Activated CD8-positive, alpha-beta T cell treated with anti-CD3 and anti-CD28 coated beads, Interleukin-2, amount 10 ng/mL, durations not matched to agents 7 days and 5 days (primary cell): ENCODE measurements around the gene PTPDC1. TPM values are rescaled to one million over a fixed set of nuclear protein-coding genes. Genes with fewer than 3 reads are reported as not detected.

Experiments
- ATAC-seq: fragments of 150-1000 bp; cut with Tn5 transposase; one replicate; pipeline ENCODE4 v1.10.0; 2021; ENCODE audit warnings: moderate library complexity
- CTCF ChIA-PET: fragments of 350-600 bp; sonication (Branson Sonifier 250); formaldehyde crosslinking; loops from one replicate; lab custom pipeline; 2021; ENCODE audit warnings: antibody characterized with exemption; lab: Charles Lee
- POLR2A ChIA-PET: fragments of 350-600 bp; sonication (Branson Sonifier 250); formaldehyde crosslinking; loops from one replicate; lab custom pipeline; 2021; ENCODE audit warnings: antibody characterized with exemption; lab: Charles Lee
- DNase-seq: peaks from one replicate; pipeline ENCODE4 v3.0.0-alpha.2; 2020
- H3K27ac Mint-ChIP-seq: one replicate; pipeline ENCODE4 v1.8.0; 2021; ENCODE audit warnings: mild to moderate bottlenecking, mixed read lengths
- H3K27me3 Mint-ChIP-seq: one replicate; pipeline ENCODE4 v1.8.0; 2021; ENCODE audit warnings: low read depth, mixed read lengths
- H3K36me3 Mint-ChIP-seq: one replicate; pipeline ENCODE4 v1.8.0; 2021; ENCODE audit warnings: low read depth, mixed read lengths
- H3K4me1 Mint-ChIP-seq: one replicate; pipeline ENCODE4 v1.8.0; 2021; ENCODE audit warnings: low read depth, mixed read lengths
- H3K4me3 Mint-ChIP-seq: one replicate; pipeline ENCODE4 v1.8.0; 2021; ENCODE audit warnings: mild to moderate bottlenecking, mixed read lengths
- H3K9me3 Mint-ChIP-seq: one replicate; pipeline ENCODE4 v1.8.0; 2022; ENCODE audit warnings: mixed read lengths; ENCODE audit not compliant: insufficient read depth
- total RNA-seq, 2 experiments: library from RNA; stranded (reverse); gene quantifications; one replicate each; pipeline ENCODE4 v1.2.3, GENCODE V29; 2021

Gene PTPDC1
- total RNA-seq, 2 experiments from 2014 or later: 5.5 to 5.7 TPM

- Mint-ChIP-seq H3K4me3 (no peak overlapping the region), H3K4me1 (peaks cover 5% of the 10 kb centered on the region), H3K27ac (no peak overlapping the region), H3K9me3 (no peaks in the 10 kb centered on the region), H3K36me3 (no peaks in the 10 kb centered on the region), H3K27me3 (no peaks in the 10 kb centered on the region)
- no peak for ATAC-seq
- POLR2A ChIA-PET: no interaction called here
- CTCF ChIA-PET: no interaction called here
- no peak for DNase-seq
Observed at GRCh38 chr9:94147776-94148175, 63.5 kb downstream of the PTPDC1 start.

- peaks cover 5% of the 10 kb centered on the region for H3K4me1 Mint-ChIP-seq
- H3K4me3 Mint-ChIP-seq: no peak overlapping the region
- ATAC-seq (no peak), DNase-seq (no peak)
- POLR2A ChIA-PET: no interaction called here
- no peaks in the 10 kb centered on the region for H3K36me3 Mint-ChIP-seq
- H3K27ac Mint-ChIP-seq: no peak overlapping the region
- CTCF ChIA-PET: interaction anchor here (0.6 kb wide), 1 partner anchor 136 kb away, joined by 3 read pairs; no protein-coding TSS in a partner anchor
- H3K27me3 Mint-ChIP-seq: no peaks in the 10 kb centered on the region
- H3K9me3 Mint-ChIP-seq: no peaks in the 10 kb centered on the region
Observed at GRCh38 chr9:94148419-94148818, 64.2 kb downstream of the PTPDC1 start.

- H3K27ac Mint-ChIP-seq: no peak overlapping the region
- DNase-seq (no peak), ATAC-seq (no peak)
- H3K9me3 Mint-ChIP-seq: peaks cover 6% of the 10 kb centered on the region
- H3K4me1 Mint-ChIP-seq: peaks cover 17% of the 10 kb centered on the region
- no peaks in the 10 kb centered on the region for H3K27me3 Mint-ChIP-seq
- POLR2A ChIA-PET: no interaction called here
- CTCF ChIA-PET: no interaction called here
- peaks cover 7% of the 10 kb centered on the region for H3K36me3 Mint-ChIP-seq
- no peak overlapping the region for H3K4me3 Mint-ChIP-seq
Observed at GRCh38 chr9:94149696-94150095, 65.4 kb downstream of the PTPDC1 start.

GRCh38 chr9:94150279-94150828, 66.1 kb downstream of the PTPDC1 start:
- POLR2A ChIA-PET: no interaction called here
- ATAC-seq (no peak), DNase-seq (no peak)
- peaks cover 8% of the 10 kb centered on the region for H3K36me3 Mint-ChIP-seq
- CTCF ChIA-PET: no interaction called here
- H3K4me3 Mint-ChIP-seq: no peak overlapping the region
- no peak overlapping the region for H3K27ac Mint-ChIP-seq
- H3K27me3 Mint-ChIP-seq: no peaks in the 10 kb centered on the region
- peaks cover 7% of the 10 kb centered on the region for H3K9me3 Mint-ChIP-seq
- peaks cover 18% of the 10 kb centered on the region for H3K4me1 Mint-ChIP-seq

- peaks cover 21% of the 10 kb centered on the region for H3K4me1 Mint-ChIP-seq
- ATAC-seq (no peak), DNase-seq (no peak)
- POLR2A ChIA-PET: no interaction called here
- no peaks in the 10 kb centered on the region for H3K27me3 Mint-ChIP-seq
- H3K27ac Mint-ChIP-seq: no peak overlapping the region
- peaks cover 7% of the 10 kb centered on the region for H3K9me3 Mint-ChIP-seq
- CTCF ChIA-PET: no interaction called here
- peaks cover 8% of the 10 kb centered on the region for H3K36me3 Mint-ChIP-seq
- H3K4me3 Mint-ChIP-seq: no peak overlapping the region
Observed at GRCh38 chr9:94150890-94151650, 66.8 kb downstream of the PTPDC1 start.

- Mint-ChIP-seq H3K27me3 (no peaks in the 10 kb centered on the region), H3K27ac (peak overlapping the region; percentile 87), H3K36me3 (peaks cover 8% of the 10 kb centered on the region), H3K4me3 (no peak overlapping the region), H3K9me3 (peaks cover 7% of the 10 kb centered on the region), H3K4me1 (peaks cover 32% of the 10 kb centered on the region)
- ATAC-seq: peak; percentile 74
- DNase-seq: no peak
- ChIA-PET CTCF (interaction anchor here (0.8 kb wide), 1 partner anchor 11 kb away, joined by 3 read pairs; no protein-coding TSS in a partner anchor), POLR2A (no interaction called here)
Observed at GRCh38 chr9:94153905-94154304, 69.6 kb downstream of the PTPDC1 start.

- H3K36me3 Mint-ChIP-seq: peaks cover 8% of the 10 kb centered on the region
- CTCF ChIA-PET: interaction anchor here (1.4 to 2.5 kb wide), 2 partner anchors 9 to 57 kb away, joined by 4 to 6 read pairs; no protein-coding TSS in a partner anchor
- DNase-seq (no peak), ATAC-seq (no peak)
- peaks cover 32% of the 10 kb centered on the region for H3K4me1 Mint-ChIP-seq
- H3K27me3 Mint-ChIP-seq: no peaks in the 10 kb centered on the region
- peaks cover 7% of the 10 kb centered on the region for H3K9me3 Mint-ChIP-seq
- H3K4me3 Mint-ChIP-seq: no peak overlapping the region
- POLR2A ChIA-PET: interaction anchor here (0.8 kb wide), 1 partner anchor 9 kb away, joined by 3 read pairs; no protein-coding TSS in a partner anchor
- no peak overlapping the region for H3K27ac Mint-ChIP-seq
Observed at GRCh38 chr9:94156348-94157049, 72.2 kb downstream of the PTPDC1 start.

GRCh38 chr9:94157050-94157801, 73.0 kb downstream of the PTPDC1 start:
- CTCF ChIA-PET: interaction anchor here (1.0 to 2.5 kb wide), 4 partner anchors 9 to 56 kb away, joined by 3 to 7 read pairs (median 5); no protein-coding TSS in a partner anchor
- Mint-ChIP-seq H3K27ac (no peak overlapping the region), H3K9me3 (peaks cover 7% of the 10 kb centered on the region), H3K4me3 (no peak overlapping the region), H3K27me3 (no peaks in the 10 kb centered on the region), H3K4me1 (peaks cover 32% of the 10 kb centered on the region), H3K36me3 (peaks cover 8% of the 10 kb centered on the region)
- POLR2A ChIA-PET: interaction anchor here (0.8 to 1.7 kb wide), 3 partner anchors 8 to 16 kb away, joined by 3 read pairs; no protein-coding TSS in a partner anchor
- ATAC-seq (no peak), DNase-seq (no peak)

Other genes with a start within 250 kb of the PTPDC1 start
- under 1 TPM in 1 of 2 experiments, not detected in 1; 0.53 TPM for gene BARX1, start 129.1 kb upstream of the PTPDC1 start, total RNA-seq
- 1 to 10 TPM; 5.8 to 8.0 TPM for gene ZNF169, start 174.8 kb downstream of the PTPDC1 start, total RNA-seq
- gene NUTM2F, start 244.2 kb downstream of the PTPDC1 start, total RNA-seq: not detected